Retinal pigment epithelial cell (primary cell): Measurements from ENCODE around the gene SLC24A5.

Experiments used
- DNase-seq: peaks from one replicate; pipeline ENCODE4 v3.0.0-alpha.2; 2010; ENCODE audit warnings: low read depth
- H3K4me3 ChIP-seq: 2 replicates; pipeline ENCODE4 v1.5.1; 2011; ENCODE audit warnings: mild to moderate bottlenecking, low read length, control low read depth, moderate library complexity
- CTCF ChIP-seq: conservative IDR thresholded peaks from 2 replicates; pipeline ENCODE4 v1.5.1; 2011; ENCODE audit warnings: low read depth, low read length, control low read depth, inconsistent platforms

SLC24A5 gene

GRCh38 chr15:48178648-48178931, 57.8 kb downstream of the SLC24A5 start:
- TF ChIP-seq CTCF, result no peak

DNA sequence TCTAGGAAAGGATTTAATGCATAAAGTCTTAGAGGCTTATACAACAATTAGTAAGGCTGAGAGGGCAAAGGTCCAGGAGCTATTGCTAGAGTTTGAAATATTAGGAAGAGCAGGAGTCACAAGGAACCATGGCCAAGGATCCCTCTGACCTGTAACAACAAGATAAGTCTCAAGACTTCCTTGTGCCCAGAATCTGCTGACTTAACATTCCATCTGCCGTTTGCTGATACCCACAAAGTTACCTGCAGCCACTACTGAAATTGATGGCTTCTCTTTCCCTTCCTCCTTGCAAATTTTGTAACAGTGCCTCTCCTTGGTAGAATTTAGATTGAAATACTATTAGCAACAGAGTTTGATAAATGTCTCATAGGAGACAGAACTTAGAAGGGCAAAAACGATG, 62.0 kb downstream of the SLC24A5 start:
- TF ChIP-seq CTCF, result no peak
- H3K4me3 ChIP-seq, result no peak overlapping the region
- DNase-seq, result no peak

More at GRCh38 chr15:48178648-48178931, 57.8 kb downstream of the SLC24A5 start:
- peak overlapping the region; percentile 71 for H3K4me3 ChIP-seq
- DNase-seq, result no peak

- no peak overlapping the region for H3K4me3 ChIP-seq
- no peak for DNase-seq
- no peak for TF ChIP-seq CTCF
These were observed 64.7 kb downstream of the SLC24A5 start for GRCh38 chr15:48185529-48185928.

DNA sequence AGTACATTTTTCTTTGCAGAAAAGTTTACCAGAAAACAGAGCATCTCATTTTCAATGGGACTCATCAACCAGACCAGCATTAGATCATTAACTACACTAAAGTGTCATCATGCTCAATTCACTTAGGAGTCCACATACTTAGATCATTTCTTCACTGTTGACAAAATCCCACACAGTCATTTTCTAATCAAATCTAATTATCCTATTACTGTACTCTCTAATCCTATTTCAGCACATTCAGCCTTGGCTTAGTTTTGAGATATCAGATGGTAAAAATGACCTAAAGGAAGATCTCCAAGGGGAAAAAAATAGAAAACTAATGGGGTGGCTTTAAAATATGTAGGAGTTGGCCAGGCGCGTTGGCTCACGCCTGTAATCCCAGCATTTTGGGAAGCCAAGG, 65.5 kb downstream of the SLC24A5 start:
- no peak for DNase-seq
- no peak for TF ChIP-seq CTCF
- no peak overlapping the region for H3K4me3 ChIP-seq

DNA sequence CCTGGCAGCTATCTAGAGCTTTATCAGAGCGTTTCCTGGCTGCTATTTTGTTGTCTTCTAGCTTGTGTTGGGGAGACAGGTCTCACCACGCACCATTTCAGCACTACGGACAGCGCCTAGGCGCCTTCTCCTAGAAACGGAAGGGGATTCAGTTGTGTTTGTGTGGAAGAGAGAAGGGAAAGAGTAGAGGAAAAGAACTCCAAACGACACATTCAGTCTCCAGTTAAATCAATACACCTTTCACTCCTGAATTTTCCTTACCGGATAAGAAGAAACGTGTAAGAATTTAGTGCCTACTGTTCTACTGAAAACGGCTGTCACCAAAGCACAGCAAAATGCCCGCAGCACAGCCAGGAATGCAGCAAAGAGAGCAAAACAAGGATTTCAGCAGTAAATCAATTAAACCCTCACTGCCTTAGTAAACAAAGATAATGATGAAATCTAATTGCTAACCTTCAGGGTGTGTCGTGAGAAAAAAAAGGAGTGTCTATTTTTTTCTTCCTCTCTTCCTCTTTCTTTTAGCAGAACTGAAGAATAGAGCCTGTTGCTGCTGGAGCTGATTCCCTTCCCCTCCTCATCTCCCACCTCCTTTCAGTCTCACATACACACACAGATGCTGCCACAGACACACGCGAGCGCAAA, 70.3 kb downstream of the SLC24A5 start:
- peak overlapping the region; percentile 43 for H3K4me3 ChIP-seq
- DNase-seq, result peak; percentile 40
- no peak for TF ChIP-seq CTCF

- peak within 1 kb of the TSS; percentile 43 for H3K4me3 ChIP-seq
- TF ChIP-seq CTCF, result no peak
- no peak for DNase-seq
These were observed 70.9 kb downstream of the SLC24A5 start, which contains the start of gene CTXN2 for GRCh38 chr15:48191574-48192225. Gene CTXN2 (plus strand): TSS chr15:48191665. CDS start chr15:48201301, 9,636 bp downstream.
